NCI-H1092 (cell line): ENCODE data around the gene CXCR4.

Experiments used
- DNase-seq: peaks from one replicate; lab custom pipeline; 2025; lab: John Stamatoyannopoulos, UW

CXCR4 gene

GRCh38 chr2:136131961-136132824 lies 14.2 kb upstream of the CXCR4 start:
- DNase-seq: no peak

- no peak for DNase-seq
Observed at GRCh38 chr2:136131484-136131960, 13.6 kb upstream of the CXCR4 start.

DNA sequence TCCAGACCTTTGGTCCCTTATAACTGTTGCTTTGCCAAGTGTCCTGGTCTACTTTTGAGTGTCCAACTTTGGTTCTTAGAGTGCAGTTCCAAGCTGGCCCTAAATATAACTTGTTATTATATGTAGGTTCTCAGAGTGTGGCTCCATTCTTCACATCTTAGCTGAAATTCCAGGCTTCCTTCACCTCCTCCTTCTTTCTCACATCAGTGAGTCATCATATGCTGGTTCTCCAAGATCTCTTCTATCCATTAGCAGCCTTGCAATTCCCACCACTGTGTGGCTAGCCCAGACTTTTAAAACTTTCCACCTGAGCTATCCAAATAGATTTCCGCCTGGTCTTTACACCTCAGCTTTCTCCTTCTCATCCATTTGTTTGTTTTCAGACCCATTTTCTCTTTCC lies 12.6 kb upstream of the CXCR4 start:
- no peak for DNase-seq

DNA sequence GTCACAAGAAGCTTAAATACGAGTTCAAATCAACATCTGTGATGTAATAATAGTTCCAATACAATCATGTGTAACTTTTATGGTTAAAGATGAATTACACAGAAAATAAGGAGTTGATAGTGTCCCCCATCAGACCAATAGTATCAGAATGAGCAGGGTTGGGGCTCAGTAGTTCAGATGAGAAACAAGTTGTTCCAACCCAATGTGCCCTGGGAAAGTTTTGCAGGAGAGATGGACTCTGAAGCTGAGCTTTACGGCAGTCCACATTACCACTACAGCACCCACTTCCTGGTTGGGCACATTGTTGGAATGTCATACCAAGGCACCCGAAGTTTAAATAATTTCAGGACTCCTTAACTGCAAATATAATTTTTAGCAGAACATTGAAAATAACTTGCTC lies 12.1 kb upstream of the CXCR4 start:
- no peak for DNase-seq

GRCh38 chr2:136129601-136130000 lies 11.7 kb upstream of the CXCR4 start:
- no peak for DNase-seq

- no peak for DNase-seq
Observed at GRCh38 chr2:136128905-136129304, 11.0 kb upstream of the CXCR4 start.

DNA sequence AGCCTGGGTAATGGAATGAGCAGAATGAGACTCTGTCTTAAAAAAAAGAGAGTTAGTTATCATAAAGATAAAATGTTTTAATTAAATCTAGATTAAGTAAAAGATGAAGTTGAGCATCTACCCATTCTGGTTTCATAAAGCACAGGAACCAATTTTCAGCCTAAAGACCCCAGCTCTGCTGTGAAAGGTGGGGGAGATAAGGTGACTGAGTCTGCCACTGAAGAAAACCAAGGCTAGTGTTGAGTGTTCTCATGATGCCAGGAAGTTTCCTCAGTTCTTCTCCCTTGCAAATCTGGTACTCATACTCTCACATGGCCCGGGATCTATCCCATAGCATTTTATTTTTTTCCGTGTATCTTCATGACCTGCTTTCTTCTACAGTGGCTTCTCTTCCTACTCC lies 10.4 kb upstream of the CXCR4 start:
- DNase-seq: no peak

DNA sequence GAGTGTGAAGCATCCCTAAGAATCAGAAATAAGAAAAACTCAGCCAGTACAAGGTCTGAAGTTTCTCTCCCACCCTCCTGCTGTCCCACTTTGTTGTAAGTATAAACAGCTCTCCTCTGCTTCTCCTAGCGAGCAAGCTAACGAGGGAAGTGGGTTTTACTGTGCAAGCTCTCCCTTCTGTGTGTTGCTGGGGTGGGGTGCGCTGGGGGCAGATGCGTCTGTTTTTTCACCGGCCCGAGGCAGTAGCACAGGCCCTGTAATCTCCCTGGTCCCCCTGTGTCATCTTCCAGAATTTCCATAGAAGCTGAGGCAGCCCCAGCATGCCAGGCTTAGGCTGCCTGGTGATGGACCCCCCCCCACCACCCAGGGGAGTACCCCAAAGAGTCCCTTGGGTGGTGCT lies 9.4 kb upstream of the CXCR4 start:
- DNase-seq: no peak

DNA sequence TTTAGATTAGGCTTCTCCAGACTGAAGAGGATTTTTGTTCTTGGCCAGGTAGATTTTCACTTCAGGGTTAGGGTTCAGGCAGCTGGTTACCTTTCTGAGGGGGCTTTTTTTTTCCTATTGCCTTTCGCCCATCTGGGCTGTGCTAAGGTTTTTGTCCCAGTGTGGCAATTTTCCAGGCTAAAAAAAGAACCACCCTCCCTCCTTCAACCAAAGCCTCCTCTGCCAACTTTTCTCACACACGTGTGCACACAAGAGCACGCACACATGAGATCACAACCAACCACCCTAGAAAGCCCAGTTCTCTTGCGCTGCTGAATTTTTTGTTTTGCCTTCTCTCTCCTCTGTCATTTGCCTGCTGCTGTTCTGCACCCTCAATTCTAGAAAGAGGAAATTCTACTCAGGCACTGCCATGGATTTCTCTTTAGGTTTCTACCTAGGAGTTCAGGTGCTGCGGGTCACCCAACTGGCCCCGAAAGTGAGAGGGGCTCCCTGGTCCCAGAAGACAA lies 8.5 kb upstream of the CXCR4 start:
- DNase-seq: no peak

DNA sequence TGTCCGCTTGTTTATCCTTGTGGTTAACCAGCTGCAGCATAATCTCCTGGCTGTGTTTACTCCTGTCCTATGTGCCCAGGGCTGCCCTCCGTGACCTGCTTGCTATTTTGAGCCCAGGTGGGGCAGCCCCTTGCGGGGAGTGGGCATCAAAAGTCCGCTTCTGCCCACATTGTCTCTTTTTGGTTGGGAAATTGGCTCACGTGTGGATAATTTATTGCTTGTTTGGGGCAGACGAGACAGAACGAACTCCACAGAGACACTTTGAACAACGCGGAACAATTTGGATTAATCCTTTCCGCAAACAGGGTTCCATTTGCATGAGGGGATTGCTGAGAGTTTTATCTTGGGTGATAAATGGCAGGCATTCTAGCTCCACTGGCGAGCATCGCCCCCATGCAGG lies 8.1 kb upstream of the CXCR4 start:
- DNase-seq: no peak

- no peak for DNase-seq
Observed at GRCh38 chr2:136125236-136125635, 7.3 kb upstream of the CXCR4 start.

DNA sequence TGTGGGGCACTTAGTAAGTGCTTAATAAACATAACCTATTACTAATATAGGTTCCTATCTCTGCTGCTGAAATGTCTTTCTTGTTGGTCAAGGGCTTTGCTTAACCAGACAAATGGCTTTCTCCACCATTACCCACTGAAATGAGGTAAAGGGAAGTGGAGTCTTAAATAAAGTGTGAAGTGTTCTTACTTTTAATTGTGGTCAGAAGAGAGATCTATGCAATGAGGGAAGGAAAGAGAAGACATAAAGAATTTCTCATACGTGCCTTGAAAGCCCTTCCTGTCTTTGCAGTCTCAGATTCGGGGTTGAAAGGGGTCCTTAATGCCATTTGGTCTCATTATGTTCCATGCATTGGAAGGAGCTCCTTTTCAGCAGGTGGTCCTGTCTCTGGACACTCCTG lies 6.9 kb upstream of the CXCR4 start:
- DNase-seq: no peak

DNA sequence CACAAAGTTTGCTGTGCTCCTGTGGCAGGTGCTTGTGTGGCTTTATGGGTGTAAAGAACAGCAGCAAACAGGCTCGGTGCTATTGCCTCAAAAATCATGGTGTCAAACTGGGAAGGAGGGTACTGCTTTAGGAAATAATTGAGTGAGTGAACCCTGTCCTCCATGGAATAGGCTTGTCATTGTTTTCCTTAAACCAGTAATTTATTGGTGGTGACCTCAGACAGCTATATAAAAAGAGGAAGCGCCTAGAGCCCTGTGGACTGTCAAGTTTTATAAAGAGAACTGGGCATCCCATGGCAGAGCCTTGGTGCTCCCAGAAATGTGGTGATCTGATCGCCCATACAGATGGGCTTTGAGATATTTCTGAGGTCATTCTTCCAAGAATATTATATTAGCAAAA lies 4.7 kb upstream of the CXCR4 start:
- DNase-seq: no peak

DNA sequence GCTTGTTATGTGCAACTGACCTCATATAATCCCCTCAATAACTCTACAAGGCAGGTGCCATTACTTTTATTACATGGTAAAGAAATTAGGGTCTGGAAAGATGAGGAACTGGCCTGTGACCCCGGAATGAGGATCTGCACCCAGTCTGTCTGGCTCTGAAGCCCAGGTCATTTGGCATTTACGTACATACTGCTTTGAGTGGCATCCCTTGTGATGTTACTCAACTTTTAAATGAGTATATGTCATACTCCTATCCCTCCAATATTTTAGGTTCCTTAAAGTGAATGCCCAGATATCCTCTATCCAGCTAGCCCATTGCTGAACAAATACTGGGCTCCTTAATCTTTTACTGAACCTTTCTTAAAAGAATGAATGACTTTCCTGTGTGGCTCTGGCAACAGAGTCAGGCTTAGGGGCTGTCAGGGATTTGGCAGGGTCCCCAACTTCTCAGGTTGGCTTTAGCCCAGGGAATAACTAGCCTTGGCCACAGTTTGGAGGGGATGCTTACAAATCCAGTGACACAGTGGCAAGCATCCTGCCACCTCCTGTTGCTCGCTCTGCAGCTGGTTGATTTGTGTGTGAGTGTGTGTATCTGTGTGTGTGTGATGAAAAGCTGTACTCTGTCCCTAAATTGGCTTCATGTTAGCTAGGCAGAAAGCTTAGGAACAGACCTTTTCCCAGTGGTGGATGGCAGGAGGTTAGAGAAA lies 3.4 kb upstream of the CXCR4 start:
- no peak for DNase-seq

GRCh38 chr2:136119717-136120675 lies 2.0 kb upstream of the CXCR4 start:
- DNase-seq: no peak

DNA sequence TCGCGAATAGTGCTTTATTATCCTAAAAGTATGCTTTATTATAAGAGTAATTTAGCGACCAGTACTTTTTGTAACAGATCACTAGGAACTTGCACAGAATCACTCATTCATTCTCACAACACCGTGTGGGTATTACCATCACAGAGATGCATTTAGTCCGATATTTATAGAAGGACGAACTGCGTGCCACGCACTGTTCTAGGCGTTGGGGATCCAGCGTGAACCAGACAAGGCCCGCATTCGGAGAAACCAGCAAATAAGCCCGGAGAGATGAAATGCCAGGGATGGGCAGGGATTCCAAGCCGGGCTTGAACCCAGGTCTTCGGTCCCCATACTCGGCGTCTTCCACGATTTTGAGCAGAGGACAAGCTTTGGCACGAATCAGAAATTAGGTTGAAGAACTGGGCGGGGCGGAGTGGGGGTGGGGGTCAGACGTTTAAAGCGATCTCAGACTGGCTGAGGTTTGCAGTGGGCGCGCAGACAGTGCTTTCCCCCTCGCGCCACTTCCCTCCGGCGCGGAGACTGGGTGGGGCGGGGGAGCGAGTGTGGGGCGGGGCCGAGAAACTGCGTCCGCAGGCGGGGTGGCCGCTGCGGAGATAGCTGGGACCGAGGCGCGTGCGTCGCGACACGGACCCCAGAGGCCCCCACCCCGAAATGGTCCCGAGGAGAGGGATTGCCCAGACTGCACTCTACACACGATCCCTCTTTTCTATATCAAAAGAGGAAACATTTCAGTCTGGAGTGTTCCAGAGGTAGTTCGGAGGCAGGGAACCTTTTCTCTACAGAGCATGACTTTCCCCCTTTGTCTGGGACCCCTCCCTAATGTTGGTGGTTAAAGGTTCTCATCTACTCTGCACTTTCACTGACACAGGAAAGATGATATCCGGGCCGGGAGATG lies 1.1 kb upstream of the CXCR4 start:
- peak; percentile 51 for DNase-seq

DNA sequence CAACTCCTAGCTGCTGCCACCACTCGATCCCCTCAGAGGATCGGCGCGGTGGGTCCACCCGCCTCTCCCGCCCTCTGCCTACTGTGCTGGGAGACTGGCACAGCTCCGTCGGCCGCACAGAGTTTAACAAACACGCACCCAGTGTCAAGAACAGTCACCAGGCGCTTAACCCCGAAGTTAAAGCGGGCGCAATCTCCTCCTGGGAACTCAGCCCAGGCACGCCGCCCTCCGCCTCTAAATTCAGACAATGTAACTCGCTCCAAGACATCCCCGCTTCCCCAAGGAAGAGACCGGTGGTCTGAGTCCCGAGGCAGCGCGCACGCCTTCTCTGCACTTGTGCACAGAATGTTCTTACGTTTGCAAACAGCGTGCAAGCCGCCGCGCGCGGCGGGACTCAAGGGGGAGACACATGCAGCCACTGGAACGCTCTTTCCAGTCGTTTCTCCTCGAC lies 533 bp downstream of the CXCR4 start:
- no peak for DNase-seq

DNA sequence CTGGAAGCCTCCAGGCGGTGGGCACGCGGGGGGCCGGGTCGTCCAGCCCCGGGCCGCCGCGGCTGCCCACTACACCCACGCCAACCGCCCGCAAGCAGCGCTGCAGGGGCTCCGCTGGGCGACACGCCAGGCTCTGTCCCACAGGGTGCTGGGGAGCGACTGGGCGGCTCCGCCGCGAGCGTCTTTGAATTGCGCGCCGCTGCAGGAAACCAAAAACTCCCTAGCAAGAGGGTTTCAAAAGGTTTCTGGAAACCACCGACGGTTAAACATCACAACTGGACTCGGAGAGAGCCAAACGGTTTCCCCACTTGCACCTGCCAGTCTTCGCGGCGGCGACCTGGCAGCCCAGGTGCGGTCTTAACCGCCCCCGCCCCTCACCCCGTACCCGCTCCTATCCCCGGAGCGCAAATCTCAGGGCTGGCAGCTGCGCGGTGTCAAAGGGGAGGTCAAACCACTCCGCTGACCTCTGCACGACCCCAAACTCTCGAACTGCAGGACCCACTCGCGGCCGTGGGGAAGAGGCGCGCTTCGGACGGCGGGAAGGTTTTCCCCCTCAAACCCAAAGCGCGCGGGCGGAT lies 1.0 kb downstream of the CXCR4 start:
- DNase-seq: no peak

- no peak for DNase-seq
Observed at GRCh38 chr2:136116151-136116812, 1.7 kb downstream of the CXCR4 start.

- no peak for DNase-seq
Observed at GRCh38 chr2:136115183-136115761, 2.7 kb downstream of the CXCR4 start.
